SU-DHL-6 (cell line): ENCODE results near the gene HOXC10.

Experiments
- H2AFZ ChIP-seq: fragments of 200-600 bp; sonication (generic); 2 replicates; pipeline ENCODE4 v1.6.1; 2014; ENCODE audit warnings: low read depth, mild to moderate bottlenecking, moderate library complexity, mixed read lengths, antibody characterized with exemption, low read length; ENCODE audit not compliant: severe bottlenecking
- H3F3A ChIP-seq: fragments of 200-600 bp; shearing (Covaris generic); 2 replicates; pipeline ENCODE4 v1.6.0; 2016; ENCODE audit warnings: antibody characterized with exemption, mild to moderate bottlenecking; ENCODE audit not compliant: insufficient read depth
- H3K27ac ChIP-seq: fragments of 200-600 bp; sonication (generic); 2 replicates; pipeline ENCODE4 v1.5.1; 2016; ENCODE audit warnings: low read depth, mild to moderate bottlenecking, low read length, moderate library complexity, mixed read lengths
- H3K27me3 ChIP-seq: fragments of 200-600 bp; sonication (generic), shearing (Covaris generic); 2 replicates; pipeline ENCODE4 v1.6.0; 2014; ENCODE audit warnings: mild to moderate bottlenecking, low read length
- H3K36me3 ChIP-seq: fragments of 200-600 bp; sonication (generic); 2 replicates; pipeline ENCODE4 v1.6.1; 2014; ENCODE audit warnings: mild to moderate bottlenecking, low read length, mixed read lengths
- H3K4me2 ChIP-seq: fragments of 300-600, 200-600 bp; shearing (Covaris generic), sonication (generic); 2 replicates; pipeline ENCODE4 v1.6.0; 2014; ENCODE audit warnings: low read length, low read depth, mild to moderate bottlenecking; ENCODE audit not compliant: poor library complexity, severe bottlenecking
- H3K4me3 ChIP-seq: fragments of 200-600 bp; sonication (generic); 2 replicates; pipeline ENCODE4 v1.5.1; 2014; ENCODE audit warnings: antibody characterized with exemption, low read length, mild to moderate bottlenecking, mixed read lengths; ENCODE audit not compliant: insufficient read depth, poor library complexity, severe bottlenecking
- H3K79me2 ChIP-seq: fragments of 200-600 bp; sonication (generic); 2 replicates; pipeline ENCODE4 v1.6.1; 2014; ENCODE audit warnings: mild to moderate bottlenecking, low read length, moderate library complexity; ENCODE audit not compliant: insufficient read depth
- H3K9ac ChIP-seq: fragments of 200-600 bp; sonication (generic); 2 replicates; pipeline ENCODE4 v1.7.0; 2014; ENCODE audit warnings: mild to moderate bottlenecking, low read length
- H3K9me2 ChIP-seq: fragments of 200-600 bp; sonication (generic); replicated peaks from 2 replicates; pipeline ENCODE4 v1.6.1; 2014; ENCODE audit warnings: low read length; ENCODE audit not compliant: insufficient read depth
- H3K9me3 ChIP-seq: fragments of 200-600 bp; sonication (generic); 2 replicates; pipeline ENCODE4 v1.6.1; 2014; ENCODE audit warnings: low read length, mixed read lengths; ENCODE audit not compliant: insufficient read depth
- H4K20me1 ChIP-seq: fragments of 200-600 bp; sonication (generic); 2 replicates; pipeline ENCODE4 v1.6.1; 2014; ENCODE audit warnings: low read depth, mild to moderate bottlenecking, antibody characterized with exemption, low read length, moderate library complexity, mixed read lengths
- CTCF ChIP-seq: fragments of 200-600 bp; sonication (generic); IDR thresholded peaks from one replicate; pipeline ENCODE4 v1.5.1; 2017; ENCODE audit warnings: antibody characterized with exemption, mild to moderate bottlenecking, low read length, moderate library complexity; ENCODE audit not compliant: insufficient read depth, poor library complexity, severe bottlenecking
- EZH2phosphoT487 ChIP-seq: fragments of 200-600 bp; sonication (generic), shearing (Covaris generic); conservative IDR thresholded peaks from 2 replicates; pipeline ENCODE4 v1.6.1; 2018; ENCODE audit warnings: mild to moderate bottlenecking, antibody characterized with exemption, low read length, moderate library complexity, mixed read lengths

Gene HOXC10

DNA sequence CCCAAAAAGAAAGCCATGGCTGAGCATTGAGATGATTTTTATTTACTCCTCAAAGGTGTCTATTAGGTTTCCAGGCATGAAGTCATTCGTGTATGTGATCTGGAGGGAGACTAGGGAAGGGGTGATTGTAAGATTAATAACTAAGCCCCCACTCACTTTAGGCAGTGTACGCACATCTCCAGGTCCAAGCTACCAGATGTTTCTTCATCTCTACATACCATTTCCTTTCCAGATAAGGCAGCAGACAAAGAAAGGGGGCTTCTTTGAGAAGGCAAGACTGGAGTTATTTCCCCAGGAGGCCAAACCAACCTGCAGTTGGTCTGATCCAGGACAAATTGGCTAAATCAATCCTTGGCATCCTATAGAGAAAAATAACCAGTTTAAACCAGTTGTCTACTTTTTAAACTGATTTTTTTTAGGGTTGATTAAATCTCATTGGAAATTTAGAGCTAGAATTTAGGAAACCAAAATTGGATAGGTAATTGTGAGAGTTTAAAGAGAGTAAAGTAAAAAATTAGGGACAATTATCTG is 42.4 kb upstream of the HOXC10 start:
- TF ChIP-seq EZH2phosphoT487 (no peak), CTCF (no peak)
- no peak overlapping the region for H3K9ac ChIP-seq
- H4K20me1 ChIP-seq, result no peaks in the 10 kb centered on the region
- no peak overlapping the region for H3K4me3 ChIP-seq
- no peak overlapping the region for H3K4me2 ChIP-seq
- no peaks in the 10 kb centered on the region for H3K79me2 ChIP-seq
- no peaks in the 10 kb centered on the region for H3F3A ChIP-seq
- H3K27me3 ChIP-seq, result no peaks in the 10 kb centered on the region
- H3K9me3 ChIP-seq, result no peaks in the 10 kb centered on the region
- no peaks in the 10 kb centered on the region for H3K9me2 ChIP-seq
- H3K36me3 ChIP-seq, result no peaks in the 10 kb centered on the region
- H2AFZ ChIP-seq, result no peak overlapping the region
- no peak overlapping the region for H3K27ac ChIP-seq

GRCh38 chr12:53944209-53944608 is 40.7 kb upstream of the HOXC10 start:
- Histone ChIP-seq H3K9me3 (no peaks in the 10 kb centered on the region), H4K20me1 (no peaks in the 10 kb centered on the region), H3K9me2 (no peaks in the 10 kb centered on the region), H3K9ac (no peak overlapping the region), H3K4me2 (no peak overlapping the region), H3K36me3 (no peaks in the 10 kb centered on the region), H3F3A (no peaks in the 10 kb centered on the region), H3K79me2 (no peaks in the 10 kb centered on the region), H3K4me3 (no peak overlapping the region), H3K27ac (no peak overlapping the region), H2AFZ (no peak overlapping the region), H3K27me3 (no peaks in the 10 kb centered on the region)
- TF ChIP-seq EZH2phosphoT487 (no peak), CTCF (no peak)

DNA sequence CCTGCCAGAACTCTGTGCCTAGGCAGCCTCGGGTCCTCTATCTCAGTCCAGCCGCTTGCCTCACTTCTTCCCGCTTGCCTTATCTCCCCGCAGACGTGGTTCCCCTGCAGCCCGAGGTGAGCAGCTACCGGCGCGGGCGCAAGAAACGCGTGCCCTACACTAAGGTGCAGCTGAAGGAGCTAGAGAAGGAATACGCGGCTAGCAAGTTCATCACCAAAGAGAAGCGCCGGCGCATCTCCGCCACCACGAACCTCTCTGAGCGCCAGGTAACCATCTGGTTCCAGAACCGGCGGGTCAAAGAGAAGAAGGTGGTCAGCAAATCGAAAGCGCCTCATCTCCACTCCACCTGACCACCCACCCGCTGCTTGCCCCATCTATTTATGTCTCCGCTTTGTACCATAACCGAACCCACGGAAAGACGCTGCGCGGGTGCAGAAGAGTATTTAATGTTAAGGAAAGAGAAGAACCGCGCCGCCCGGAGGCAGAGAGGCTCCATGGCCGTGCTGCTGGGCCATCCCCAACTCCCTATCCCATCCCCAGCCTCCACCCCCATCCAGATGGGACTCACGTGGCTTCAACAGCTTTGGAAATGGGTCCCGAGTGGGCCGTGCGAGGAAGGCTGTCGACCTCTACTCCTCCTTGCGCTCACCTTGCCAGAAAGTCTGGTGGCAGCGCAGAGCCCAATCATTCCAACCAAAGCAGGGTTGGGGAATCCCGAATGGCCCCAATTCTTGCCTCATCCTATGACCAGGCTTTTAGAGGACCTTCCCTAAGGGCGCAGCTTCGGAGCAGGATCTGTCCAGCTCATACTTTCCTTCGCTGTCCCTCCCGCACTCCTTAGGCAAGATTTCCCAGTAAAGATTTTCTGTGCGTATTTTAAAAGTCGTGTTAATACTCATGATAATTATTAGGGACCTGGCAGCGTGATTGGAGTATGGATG is 39.8 kb upstream of the HOXC10 start:
- Histone ChIP-seq H4K20me1 (no peaks in the 10 kb centered on the region), H3K4me2 (no peak overlapping the region), H3K9me2 (no peaks in the 10 kb centered on the region), H3K9me3 (no peaks in the 10 kb centered on the region), H3K4me3 (no peak overlapping the region), H2AFZ (no peak overlapping the region), H3K79me2 (no peaks in the 10 kb centered on the region), H3K9ac (no peak overlapping the region), H3K27me3 (no peaks in the 10 kb centered on the region), H3F3A (no peaks in the 10 kb centered on the region), H3K27ac (no peak overlapping the region), H3K36me3 (no peaks in the 10 kb centered on the region)
- TF ChIP-seq EZH2phosphoT487 (no peak), CTCF (no peak)
